22Rv1 (cell line): ENCODE measurements around the gene GPD2.

ENCODE experiments used
- H3K27ac ChIP-seq: fragments of 450-650 bp; 2 replicates; pipeline ENCODE4 v1.5.1; 2017
- CTCF ChIP-seq: fragments of 450-650 bp; IDR thresholded peaks from 2 replicates; pipeline ENCODE4 v1.5.1; 2017; ENCODE audit warnings: mild to moderate bottlenecking
- ZFX ChIP-seq: fragments of 450-650 bp; IDR thresholded peaks from 2 replicates; pipeline ENCODE4 v1.6.1; 2017; ENCODE audit warnings: antibody characterized with exemption, borderline replicate concordance

The GPD2 gene

GRCh38 chr2:156448766-156449165 lies 12.6 kb downstream of the GPD2 start:
- TF ChIP-seq ZFX (no peak), CTCF (no peak)
- no peak overlapping the region for H3K27ac ChIP-seq

GRCh38 chr2:156452971-156453370 lies 16.8 kb downstream of the GPD2 start:
- TF ChIP-seq ZFX (no peak), CTCF (no peak)
- H3K27ac ChIP-seq = no peak overlapping the region

GRCh38 chr2:156455361-156455975 lies 19.3 kb downstream of the GPD2 start:
- H3K27ac ChIP-seq = no peak overlapping the region
- TF ChIP-seq ZFX (no peak), CTCF (no peak)

- no peak for TF ChIP-seq CTCF
- no peak overlapping the region for H3K27ac ChIP-seq
These were observed 20.4 kb downstream of the GPD2 start for GRCh38 chr2:156456616-156457015.

- H3K27ac ChIP-seq = no peak overlapping the region
- no peak for TF ChIP-seq CTCF
- no peak for TF ChIP-seq ZFX
These were observed 21.6 kb downstream of the GPD2 start for GRCh38 chr2:156457523-156458517.

- TF ChIP-seq CTCF (no peak), ZFX (no peak)
- no peak overlapping the region for H3K27ac ChIP-seq
These were observed 23.5 kb downstream of the GPD2 start for GRCh38 chr2:156459720-156460119.

- TF ChIP-seq CTCF = no peak
- no peak for TF ChIP-seq ZFX
- H3K27ac ChIP-seq = no peak overlapping the region
These were observed 27.9 kb downstream of the GPD2 start for GRCh38 chr2:156464106-156464505.
